C4-2B (cell line): Measurements from ENCODE around the gene TIMELESS.
"Not testable (repeated sequence)": the region's sequence is repeated elsewhere in the genome, so short reads cannot be mapped to it uniquely, and the experiment has no call there.

Experiments
- H3K27ac ChIP-seq: fragments of 450-650 bp; 2 replicates; pipeline ENCODE4 v1.5.1; 2017
- ZFX ChIP-seq: fragments of 450-650 bp; IDR thresholded peaks from 2 replicates; pipeline ENCODE4 v1.6.1; 2017
- TF ChIP-seq, protein P1 (sequence below): fragments of 450-650 bp; conservative IDR thresholded peaks from 2 replicates; pipeline ENCODE4 v1.5.1; 2017; ENCODE audit warnings: mild to moderate bottlenecking

The TIMELESS gene

DNA sequence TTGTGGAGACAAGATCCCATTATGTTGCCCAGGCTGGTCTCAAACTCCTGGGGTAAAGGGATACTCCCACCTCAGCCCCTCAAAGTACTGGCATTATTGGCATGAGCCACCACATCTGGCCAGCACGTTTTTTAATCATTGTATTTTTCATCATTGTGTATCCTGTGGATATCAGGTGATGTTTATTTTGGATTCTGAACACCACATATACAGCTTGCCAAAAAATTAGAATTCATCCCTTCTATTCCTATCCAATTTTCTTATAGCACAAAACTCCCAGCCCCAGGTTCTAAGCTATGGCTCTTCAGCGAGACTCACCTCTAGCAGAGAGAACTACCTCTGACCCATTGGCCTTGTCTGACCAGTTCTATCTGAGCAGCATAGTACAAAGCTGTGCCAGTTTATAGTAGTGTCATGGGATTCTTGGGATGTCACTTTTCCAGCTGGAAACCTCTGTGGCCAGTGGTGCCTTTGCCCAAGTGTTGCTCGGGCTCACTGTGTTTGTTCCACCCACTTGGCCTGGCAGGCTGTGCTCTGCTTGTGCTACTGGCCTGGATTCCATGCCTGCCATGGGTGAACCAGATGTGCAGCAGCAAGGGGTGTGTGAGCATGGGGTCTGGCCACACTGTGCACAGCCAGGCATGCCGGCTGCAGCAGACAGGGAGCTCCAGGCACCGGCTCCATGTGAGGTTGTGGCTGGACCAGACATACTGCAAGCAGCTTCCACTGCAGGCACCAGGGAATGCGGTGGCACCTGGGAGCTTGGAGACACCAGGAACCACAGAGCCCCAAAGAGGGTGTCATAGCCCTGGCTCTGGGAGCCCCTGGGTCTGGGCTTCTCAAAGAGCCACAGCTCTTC, 37.2 kb downstream of the TIMELESS start:
- TF ChIP-seq, protein P1, sequence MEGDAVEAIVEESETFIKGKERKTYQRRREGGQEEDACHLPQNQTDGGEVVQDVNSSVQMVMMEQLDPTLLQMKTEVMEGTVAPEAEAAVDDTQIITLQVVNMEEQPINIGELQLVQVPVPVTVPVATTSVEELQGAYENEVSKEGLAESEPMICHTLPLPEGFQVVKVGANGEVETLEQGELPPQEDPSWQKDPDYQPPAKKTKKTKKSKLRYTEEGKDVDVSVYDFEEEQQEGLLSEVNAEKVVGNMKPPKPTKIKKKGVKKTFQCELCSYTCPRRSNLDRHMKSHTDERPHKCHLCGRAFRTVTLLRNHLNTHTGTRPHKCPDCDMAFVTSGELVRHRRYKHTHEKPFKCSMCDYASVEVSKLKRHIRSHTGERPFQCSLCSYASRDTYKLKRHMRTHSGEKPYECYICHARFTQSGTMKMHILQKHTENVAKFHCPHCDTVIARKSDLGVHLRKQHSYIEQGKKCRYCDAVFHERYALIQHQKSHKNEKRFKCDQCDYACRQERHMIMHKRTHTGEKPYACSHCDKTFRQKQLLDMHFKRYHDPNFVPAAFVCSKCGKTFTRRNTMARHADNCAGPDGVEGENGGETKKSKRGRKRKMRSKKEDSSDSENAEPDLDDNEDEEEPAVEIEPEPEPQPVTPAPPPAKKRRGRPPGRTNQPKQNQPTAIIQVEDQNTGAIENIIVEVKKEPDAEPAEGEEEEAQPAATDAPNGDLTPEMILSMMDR, result no peak
- TF ChIP-seq ZFX, result no peak
- no peak overlapping the region for H3K27ac ChIP-seq

DNA sequence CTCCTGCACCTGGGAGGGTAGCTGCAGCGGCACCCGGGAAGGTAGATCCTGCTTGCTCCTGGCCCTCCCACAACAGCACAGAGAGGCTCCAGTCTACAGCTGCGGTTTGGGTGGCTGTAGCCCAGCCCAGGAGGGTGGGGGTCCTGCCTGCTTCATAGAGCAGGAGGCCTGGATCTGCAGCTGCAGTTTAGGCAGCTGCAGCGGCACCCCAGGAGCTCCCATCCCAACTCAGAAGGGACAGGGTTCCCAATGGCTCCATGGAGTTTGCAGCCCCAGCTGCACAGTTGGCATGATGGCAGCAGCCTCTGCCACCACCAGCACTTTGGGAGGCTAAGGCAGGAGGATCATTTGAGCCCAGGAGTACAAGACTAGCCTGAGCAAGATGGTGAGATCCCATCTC, 38.5 kb downstream of the TIMELESS start:
- TF ChIP-seq, protein P1, result no peak
- no peak for TF ChIP-seq ZFX
- H3K27ac ChIP-seq, result no peak overlapping the region

DNA sequence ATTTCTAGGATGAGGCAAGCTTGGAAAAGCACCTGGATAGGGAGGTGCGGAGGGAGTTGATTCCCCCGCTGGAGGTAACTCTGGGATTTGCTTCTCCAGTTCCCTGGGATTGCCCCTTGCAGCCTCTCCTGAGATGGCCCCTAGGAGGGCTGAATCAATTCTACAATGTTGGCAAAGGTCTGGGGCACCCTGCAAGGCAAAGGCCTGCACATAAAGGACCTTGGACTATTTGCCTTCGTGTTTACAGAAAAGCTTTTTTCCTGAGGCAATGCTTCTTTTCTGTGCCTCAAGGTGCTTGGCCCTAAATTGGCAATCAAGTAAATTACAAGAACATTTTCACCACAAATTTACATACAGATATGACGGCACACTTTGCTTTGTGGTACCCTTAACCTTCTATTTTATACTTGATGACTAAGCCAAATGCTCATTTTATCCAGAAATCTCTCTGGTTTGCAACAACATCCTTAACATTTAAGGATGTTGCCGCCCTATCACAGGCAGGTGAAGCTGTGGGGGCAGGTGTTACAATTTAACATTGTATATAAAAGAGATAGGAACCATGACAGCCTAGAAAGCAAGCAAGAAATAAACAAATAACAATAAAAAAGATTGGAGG, 40.3 kb downstream of the TIMELESS start:
- no peak overlapping the region for H3K27ac ChIP-seq
- no peak for TF ChIP-seq ZFX
- TF ChIP-seq, protein P1, result no peak

DNA sequence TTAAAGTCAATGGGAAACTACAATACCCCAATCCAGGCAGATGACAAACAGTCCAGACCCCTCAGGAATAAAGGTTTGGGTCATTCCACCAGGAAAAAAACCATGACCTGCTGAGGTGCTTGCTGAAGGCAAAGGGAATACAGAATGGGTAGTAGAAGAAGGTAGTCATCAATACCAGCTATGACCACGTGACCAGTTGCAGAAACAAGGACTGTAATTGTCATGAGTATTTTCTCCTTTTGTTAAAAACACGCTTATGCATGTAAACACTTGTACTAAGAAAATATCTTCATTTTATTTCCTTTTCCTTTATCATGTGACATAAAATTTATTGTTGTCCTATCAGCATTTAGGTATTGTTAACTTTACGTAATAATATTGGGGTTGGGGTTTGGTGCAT, 45.0 kb downstream of the TIMELESS start:
- H3K27ac ChIP-seq, result not testable (repeated sequence)

DNA sequence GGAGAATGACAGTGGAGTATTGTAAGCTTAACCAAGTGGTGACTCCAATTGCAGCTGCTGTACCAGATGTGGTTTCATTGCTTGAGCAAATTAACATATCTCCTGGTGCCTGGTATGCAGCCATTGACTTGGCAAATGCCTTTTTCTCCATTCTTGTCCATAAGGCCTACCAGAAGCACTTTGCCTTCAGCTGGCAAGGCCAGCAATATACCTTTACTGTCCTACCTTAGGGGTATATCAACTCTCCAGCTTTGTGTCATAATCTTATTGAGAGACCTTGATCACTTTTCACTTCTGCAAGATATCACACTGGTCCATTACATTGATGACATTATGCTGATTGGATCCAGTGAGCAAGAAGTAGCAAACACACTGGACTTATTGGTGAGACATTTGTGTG, 47.6 kb downstream of the TIMELESS start:
- not testable (repeated sequence) for H3K27ac ChIP-seq

DNA sequence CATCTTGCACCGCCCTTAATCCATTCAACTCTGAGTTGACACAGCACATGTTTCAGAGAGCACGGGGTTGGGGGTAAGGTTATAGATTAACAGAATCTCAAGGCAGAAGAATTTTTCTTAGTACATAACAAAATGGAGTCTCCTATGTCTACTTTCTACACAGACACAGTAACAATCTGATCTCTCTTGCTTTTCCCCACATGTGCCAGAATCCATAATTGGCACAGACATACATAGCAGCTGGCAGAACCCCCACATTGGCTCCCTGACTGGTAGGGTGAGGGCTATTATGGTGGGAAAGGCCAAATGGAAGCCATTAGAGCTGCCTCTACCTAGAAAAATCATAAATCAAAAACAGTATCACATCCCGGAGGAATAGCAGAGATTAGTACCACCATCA, 48.1 kb downstream of the TIMELESS start:
- not testable (repeated sequence) for H3K27ac ChIP-seq

DNA sequence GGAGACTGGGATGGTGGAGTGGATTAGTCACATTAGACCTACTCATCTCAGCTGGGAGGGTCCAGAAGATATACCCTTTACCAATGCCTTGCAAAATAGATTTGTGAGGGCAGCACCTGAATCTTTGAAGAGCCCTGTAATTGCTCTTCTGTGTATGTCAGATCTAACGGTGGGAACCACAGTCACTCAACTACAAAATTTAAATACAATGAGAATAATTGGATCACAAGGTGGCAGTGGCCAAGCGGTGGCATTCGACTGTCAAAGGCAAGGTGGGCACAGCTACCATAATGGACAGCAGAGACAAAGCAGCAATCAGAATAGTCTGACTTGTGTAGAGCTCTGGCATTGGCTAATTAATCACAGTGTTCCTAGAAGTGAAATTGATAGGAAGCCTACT, 49.8 kb downstream of the TIMELESS start:
- not testable (repeated sequence) for H3K27ac ChIP-seq

DNA sequence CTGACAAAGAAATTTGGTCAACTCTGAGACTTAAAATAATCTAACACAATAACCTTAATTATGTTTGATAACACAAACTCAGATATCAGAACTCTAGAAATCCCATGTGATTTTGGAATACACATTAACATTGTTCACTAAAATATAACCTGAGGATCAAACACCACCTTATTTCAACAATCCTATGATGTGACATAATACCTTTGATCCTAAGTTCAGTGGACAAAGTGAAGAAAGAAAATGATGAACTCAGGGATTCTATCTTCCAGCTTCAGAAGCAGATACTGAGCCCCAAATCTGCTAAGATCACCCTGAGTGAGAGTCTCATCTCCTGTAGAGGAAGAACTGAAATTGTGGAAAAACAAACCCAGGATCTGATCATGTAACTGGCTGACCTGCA, 50.9 kb downstream of the TIMELESS start:
- H3K27ac ChIP-seq, result no peak overlapping the region

DNA sequence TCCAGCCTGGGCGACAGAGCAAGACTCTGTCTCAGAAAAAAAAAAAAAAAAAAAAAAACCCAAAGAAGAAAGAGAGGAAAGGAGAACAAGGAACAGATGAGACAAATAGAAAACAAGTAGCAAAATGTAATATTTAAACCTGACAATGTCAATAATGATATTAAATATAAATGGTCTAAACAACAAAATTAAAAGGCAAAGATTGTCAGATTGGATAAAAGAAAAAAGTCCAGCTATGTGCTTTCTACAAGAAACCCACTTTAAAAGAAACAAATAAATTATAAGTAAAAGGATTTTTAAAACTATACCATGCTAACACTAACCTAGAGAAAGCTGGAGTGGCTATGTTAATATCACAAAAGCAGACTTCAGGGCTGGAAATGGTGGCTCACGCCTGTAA, 56.9 kb downstream of the TIMELESS start:
- no peak overlapping the region for H3K27ac ChIP-seq
- TF ChIP-seq, protein P1, result no peak
- TF ChIP-seq ZFX, result no peak

More for the DNA sequence above, 50.9 kb downstream of the TIMELESS start:
- TF ChIP-seq, protein P1, result no peak
- TF ChIP-seq ZFX, result no peak
